Activated naive CD8-positive, alpha-beta T cell treated with anti-CD3 and anti-CD28 coated beads, Interleukin-2, amount 50 U/mL, for 16 hours (primary cell): ENCODE measurements around the gene LAMP1.
"Not testable (repeated sequence)": the region's sequence is repeated elsewhere in the genome, so short reads cannot be mapped to it uniquely, and the experiment has no call there.

Source experiments
- DNase-seq: peaks from one replicate; pipeline ENCODE4 v3.0.0-alpha.2; 2020; ENCODE audit warnings: low read depth, low spot score

Gene LAMP1, protein sequence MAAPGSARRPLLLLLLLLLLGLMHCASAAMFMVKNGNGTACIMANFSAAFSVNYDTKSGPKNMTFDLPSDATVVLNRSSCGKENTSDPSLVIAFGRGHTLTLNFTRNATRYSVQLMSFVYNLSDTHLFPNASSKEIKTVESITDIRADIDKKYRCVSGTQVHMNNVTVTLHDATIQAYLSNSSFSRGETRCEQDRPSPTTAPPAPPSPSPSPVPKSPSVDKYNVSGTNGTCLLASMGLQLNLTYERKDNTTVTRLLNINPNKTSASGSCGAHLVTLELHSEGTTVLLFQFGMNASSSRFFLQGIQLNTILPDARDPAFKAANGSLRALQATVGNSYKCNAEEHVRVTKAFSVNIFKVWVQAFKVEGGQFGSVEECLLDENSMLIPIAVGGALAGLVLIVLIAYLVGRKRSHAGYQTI

GRCh38 chr13:113296823-113297369, at the start of gene LAMP1:
TSS of gene LAMP1 (plus strand) at chr13:113297239. CDS start at chr13:113297435, 196 bp downstream.
- peak; percentile 100 for DNase-seq

- no peak for DNase-seq
Observed at GRCh38 chr13:113252516-113253095, 44.4 kb upstream of the LAMP1 start.

- DNase-seq: not testable (repeated sequence)
Observed at GRCh38 chr13:113257908-113258307, 39.1 kb upstream of the LAMP1 start.

DNA sequence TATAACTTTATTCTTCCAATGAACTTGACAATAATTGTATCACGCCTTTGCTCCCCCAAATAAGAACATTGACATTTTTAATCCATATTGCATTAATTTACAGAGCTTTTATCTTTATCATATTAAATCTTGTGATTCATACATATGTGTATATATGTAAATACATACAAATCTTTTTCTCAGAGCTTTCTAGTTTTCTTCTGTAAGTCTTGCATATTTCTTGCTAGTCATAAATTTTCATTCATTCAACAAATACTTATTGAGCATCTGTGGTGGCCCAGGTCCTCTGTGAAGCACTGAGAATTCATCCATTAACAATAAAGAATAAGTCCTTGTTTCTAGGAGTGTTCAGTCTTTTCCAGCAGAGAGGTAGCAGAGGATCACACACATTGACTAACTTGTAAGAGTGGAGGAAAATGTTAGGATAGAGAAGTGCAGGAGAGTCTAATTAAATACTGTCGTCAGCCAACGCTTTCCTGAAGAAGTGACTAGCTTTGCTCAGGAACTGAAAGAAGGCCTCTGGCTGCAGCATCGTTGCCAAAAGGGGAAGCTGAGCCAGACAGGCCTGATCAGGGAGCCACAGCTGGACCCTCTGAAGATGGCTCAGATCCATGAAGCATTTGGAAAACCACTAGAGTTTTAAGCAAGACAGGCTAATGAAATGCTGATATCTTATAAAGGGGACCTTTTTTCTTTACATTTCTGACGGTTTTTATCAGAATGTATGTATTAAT, 38.6 kb upstream of the LAMP1 start:
- no peak for DNase-seq

- DNase-seq: no peak
Observed at GRCh38 chr13:113260996-113261395, 36.0 kb upstream of the LAMP1 start.

GRCh38 chr13:113263016-113263415, 34.0 kb upstream of the LAMP1 start:
- DNase-seq: not testable (repeated sequence)

GRCh38 chr13:113267642-113268405, 29.2 kb upstream of the LAMP1 start:
- DNase-seq: no peak

- no peak for DNase-seq
Observed at GRCh38 chr13:113272031-113272430, 25.0 kb upstream of the LAMP1 start.

- no peak for DNase-seq
Observed at GRCh38 chr13:113272701-113273181, 24.3 kb upstream of the LAMP1 start.

GRCh38 chr13:113273321-113273720, 23.7 kb upstream of the LAMP1 start:
- no peak for DNase-seq

- DNase-seq: no peak
Observed at GRCh38 chr13:113273851-113274590, 23.0 kb upstream of the LAMP1 start.

GRCh38 chr13:113274721-113275120, 22.3 kb upstream of the LAMP1 start:
- no peak for DNase-seq

GRCh38 chr13:113275387-113275786, 21.7 kb upstream of the LAMP1 start:
- no peak for DNase-seq

GRCh38 chr13:113280126-113280525, 16.9 kb upstream of the LAMP1 start:
- no peak for DNase-seq

- DNase-seq: no peak
Observed at GRCh38 chr13:113283904-113284303, 13.1 kb upstream of the LAMP1 start.

DNA sequence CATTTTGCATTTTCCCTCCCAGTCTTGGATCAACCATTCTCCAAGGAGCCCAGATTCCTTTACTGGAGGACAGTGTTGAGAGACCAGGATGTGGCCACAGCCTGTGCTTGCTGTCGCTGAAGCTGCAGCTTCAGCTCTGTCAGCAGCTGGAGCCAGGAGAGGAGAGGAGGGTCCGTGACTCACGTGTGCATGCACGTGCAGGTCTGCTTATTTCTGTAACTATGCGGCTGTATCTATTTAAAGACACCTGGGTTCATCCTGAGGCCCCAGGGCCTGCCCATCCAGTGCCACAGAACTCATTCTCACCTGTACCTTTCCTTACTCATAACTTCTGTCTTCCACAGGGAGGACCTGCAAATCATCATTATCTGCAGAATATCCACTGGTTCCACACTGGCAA, 8.2 kb upstream of the LAMP1 start:
- DNase-seq: no peak

DNA sequence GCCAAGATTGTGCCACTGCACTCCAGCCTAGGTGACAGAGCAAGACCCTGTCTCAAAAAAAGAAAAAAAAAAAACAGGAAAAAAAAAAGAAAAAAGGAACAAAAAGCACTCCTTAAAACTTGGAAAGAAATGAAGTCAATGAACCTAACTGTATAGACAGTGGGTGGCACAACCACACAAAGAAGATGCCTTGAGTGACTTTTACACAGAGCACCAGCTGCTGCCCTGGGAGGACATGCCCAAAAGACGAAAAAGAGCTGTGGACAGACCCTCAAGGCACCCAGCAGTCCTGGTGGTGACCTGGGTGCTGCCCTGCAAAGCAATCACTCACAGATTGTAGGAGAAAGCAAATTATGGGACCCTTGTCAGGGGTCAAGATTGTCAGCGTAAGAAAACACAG, 5.9 kb upstream of the LAMP1 start:
- DNase-seq: no peak

GRCh38 chr13:113292021-113292862, 4.8 kb upstream of the LAMP1 start:
- DNase-seq: no peak

DNA sequence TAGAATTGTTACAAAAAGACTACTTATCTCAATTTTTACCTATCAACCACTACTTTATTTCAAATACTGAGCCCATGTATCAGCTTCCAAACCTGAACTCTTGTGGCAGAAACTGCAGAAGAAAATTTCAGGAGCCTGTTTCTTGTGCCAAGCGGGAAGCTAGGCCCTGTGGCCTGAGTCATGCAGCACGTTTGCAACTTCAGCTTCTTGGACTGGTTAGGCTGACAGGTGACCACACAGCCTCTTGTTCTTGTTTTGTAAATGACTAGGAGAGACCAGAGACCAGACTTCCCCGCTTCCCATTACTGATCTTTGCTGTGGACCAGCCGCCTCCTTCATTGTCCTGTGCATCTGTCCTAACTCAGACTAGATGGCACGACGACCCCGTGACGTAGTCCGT, 3.4 kb upstream of the LAMP1 start:
- no peak for DNase-seq

DNA sequence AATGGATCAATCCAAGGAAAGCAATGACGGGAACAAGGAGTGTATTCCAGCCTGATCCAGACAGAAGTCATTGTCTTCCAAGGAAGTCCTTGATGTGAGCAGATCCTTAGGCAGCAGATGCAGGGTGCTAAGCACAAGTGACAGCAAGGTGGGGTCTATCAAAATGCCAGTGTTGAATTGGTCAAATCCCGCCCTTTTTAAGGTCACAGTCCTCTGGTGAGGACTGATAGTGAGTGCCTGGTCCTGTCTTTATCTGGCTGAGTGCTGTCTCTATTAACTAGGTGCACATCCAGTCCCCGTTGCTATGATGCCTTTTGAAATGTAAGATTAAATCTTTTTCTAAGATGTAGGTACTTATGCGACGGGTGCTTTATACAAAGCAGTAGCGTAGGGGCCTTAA, 1.3 kb upstream of the LAMP1 start:
- no peak for DNase-seq
